ENCODE data around the gene WDR49.

- TF ChIP-seq SIN3A (IDR thresholded peaks at IDR 0.05; ENCODE audit: low read depth) (no peak), POLR2A (IDR thresholded peaks at IDR 0.05; ENCODE audit: borderline replicate concordance, extremely low read depth, insufficient read depth, insufficient read length) (no peak), TCF7L2 (IDR thresholded peaks at IDR 0.05; ENCODE audit: borderline replicate concordance, extremely low read depth, insufficient read depth, insufficient read length) (no peak), CBX3 (IDR thresholded peaks at IDR 0.05; ENCODE audit: low read depth) (no peak), ATF3 (IDR thresholded peaks at IDR 0.05) (no peak)
- TF ChIP-seq, protein P1, sequence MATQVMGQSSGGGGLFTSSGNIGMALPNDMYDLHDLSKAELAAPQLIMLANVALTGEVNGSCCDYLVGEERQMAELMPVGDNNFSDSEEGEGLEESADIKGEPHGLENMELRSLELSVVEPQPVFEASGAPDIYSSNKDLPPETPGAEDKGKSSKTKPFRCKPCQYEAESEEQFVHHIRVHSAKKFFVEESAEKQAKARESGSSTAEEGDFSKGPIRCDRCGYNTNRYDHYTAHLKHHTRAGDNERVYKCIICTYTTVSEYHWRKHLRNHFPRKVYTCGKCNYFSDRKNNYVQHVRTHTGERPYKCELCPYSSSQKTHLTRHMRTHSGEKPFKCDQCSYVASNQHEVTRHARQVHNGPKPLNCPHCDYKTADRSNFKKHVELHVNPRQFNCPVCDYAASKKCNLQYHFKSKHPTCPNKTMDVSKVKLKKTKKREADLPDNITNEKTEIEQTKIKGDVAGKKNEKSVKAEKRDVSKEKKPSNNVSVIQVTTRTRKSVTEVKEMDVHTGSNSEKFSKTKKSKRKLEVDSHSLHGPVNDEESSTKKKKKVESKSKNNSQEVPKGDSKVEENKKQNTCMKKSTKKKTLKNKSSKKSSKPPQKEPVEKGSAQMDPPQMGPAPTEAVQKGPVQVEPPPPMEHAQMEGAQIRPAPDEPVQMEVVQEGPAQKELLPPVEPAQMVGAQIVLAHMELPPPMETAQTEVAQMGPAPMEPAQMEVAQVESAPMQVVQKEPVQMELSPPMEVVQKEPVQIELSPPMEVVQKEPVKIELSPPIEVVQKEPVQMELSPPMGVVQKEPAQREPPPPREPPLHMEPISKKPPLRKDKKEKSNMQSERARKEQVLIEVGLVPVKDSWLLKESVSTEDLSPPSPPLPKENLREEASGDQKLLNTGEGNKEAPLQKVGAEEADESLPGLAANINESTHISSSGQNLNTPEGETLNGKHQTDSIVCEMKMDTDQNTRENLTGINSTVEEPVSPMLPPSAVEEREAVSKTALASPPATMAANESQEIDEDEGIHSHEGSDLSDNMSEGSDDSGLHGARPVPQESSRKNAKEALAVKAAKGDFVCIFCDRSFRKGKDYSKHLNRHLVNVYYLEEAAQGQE (IDR thresholded peaks at IDR 0.05; ENCODE audit: low read depth), result no peak
- TF ChIP-seq, protein P2, sequence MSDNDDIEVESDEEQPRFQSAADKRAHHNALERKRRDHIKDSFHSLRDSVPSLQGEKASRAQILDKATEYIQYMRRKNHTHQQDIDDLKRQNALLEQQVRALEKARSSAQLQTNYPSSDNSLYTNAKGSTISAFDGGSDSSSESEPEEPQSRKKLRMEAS (IDR thresholded peaks at IDR 0.05), result no peak
- TF ChIP-seq, protein P3, sequence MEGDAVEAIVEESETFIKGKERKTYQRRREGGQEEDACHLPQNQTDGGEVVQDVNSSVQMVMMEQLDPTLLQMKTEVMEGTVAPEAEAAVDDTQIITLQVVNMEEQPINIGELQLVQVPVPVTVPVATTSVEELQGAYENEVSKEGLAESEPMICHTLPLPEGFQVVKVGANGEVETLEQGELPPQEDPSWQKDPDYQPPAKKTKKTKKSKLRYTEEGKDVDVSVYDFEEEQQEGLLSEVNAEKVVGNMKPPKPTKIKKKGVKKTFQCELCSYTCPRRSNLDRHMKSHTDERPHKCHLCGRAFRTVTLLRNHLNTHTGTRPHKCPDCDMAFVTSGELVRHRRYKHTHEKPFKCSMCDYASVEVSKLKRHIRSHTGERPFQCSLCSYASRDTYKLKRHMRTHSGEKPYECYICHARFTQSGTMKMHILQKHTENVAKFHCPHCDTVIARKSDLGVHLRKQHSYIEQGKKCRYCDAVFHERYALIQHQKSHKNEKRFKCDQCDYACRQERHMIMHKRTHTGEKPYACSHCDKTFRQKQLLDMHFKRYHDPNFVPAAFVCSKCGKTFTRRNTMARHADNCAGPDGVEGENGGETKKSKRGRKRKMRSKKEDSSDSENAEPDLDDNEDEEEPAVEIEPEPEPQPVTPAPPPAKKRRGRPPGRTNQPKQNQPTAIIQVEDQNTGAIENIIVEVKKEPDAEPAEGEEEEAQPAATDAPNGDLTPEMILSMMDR (IDR thresholded peaks at IDR 0.05 in 2 of 3, conservative IDR thresholded peaks at IDR 0.05 in 1 of 3; ENCODE audit: borderline replicate concordance in 1 of 3, insufficient read depth in 1 of 3, low read depth in 2 of 3, low read length in 2 of 3), result no peak
Measured at GRCh38 chr3:167565489-167565888, 88.3 kb downstream of the WDR49 start.
